Panc1 (cell line): ENCODE data around the gene CLVS2. TPM values are rescaled to one million over a fixed set of nuclear protein-coding genes. Genes with fewer than 3 reads are reported as not detected.

Experiments
- ATAC-seq: fragments of 200-7000 bp; cut with Tn5 transposase; 2 replicates; pipeline ENCODE4 v1.9.1; 2020; ENCODE audit warnings: mild to moderate bottlenecking, moderate library complexity
- BruUV-seq: library from RNA; stranded (reverse); fragments of 400-500 nt; replicated peaks from 2 replicates; lab custom pipeline; 2021; lab: Mats Ljungman, UMichigan
- CTCF ChIA-PET: fragments of 300-600 bp; sonication (Branson Sonifier 250); formaldehyde crosslinking; loops from one replicate; lab custom pipeline; 2022; ENCODE audit warnings: antibody characterized with exemption; lab: Charles Lee
- POLR2A ChIA-PET: fragments of 300-600 bp; sonication (Branson Sonifier 250); formaldehyde crosslinking; loops from one replicate; lab custom pipeline; 2022; ENCODE audit warnings: antibody characterized with exemption; lab: Charles Lee
- DNase-seq: peaks from one replicate; pipeline ENCODE4 v3.0.0-alpha.2; 2010; ENCODE audit warnings: low read depth, low spot score
- H3K27ac ChIP-seq: 2 replicates; pipeline ENCODE4 v1.5.1; 2011; ENCODE audit warnings: mild to moderate bottlenecking, low read length, inconsistent platforms
- H3K27me3 ChIP-seq: fragments of 200-500 bp; sonication (Bioruptor generic); 2 replicates; pipeline ENCODE4 v1.6.0; 2014; ENCODE audit warnings: low read length, inconsistent platforms; ENCODE audit not compliant: control insufficient read depth, insufficient read depth
- H3K36me3 ChIP-seq: fragments of 200-500 bp; sonication (Bioruptor generic); 2 replicates; pipeline ENCODE4 v1.5.1; 2014; ENCODE audit warnings: inconsistent platforms, mild to moderate bottlenecking, low read length, moderate library complexity; ENCODE audit not compliant: control insufficient read depth, insufficient read depth
- H3K4me1 ChIP-seq: 2 replicates; pipeline ENCODE4 v1.5.1; 2011; ENCODE audit warnings: inconsistent platforms, mild to moderate bottlenecking, low read length, moderate library complexity; ENCODE audit not compliant: control insufficient read depth, insufficient read depth
- H3K4me3 ChIP-seq, 2 experiments: 2 replicates each; pipeline ENCODE4 v1.5.1; 2011 to 2012; ENCODE audit warnings: low read depth in 2 of 2, low read length in 2 of 2, mild to moderate bottlenecking in 2 of 2, inconsistent platforms in 1 of 2, moderate library complexity in 1 of 2
- H3K9me3 ChIP-seq: fragments of 200-500 bp; sonication (Bioruptor generic); 2 replicates; pipeline ENCODE4 v1.5.1; 2014; ENCODE audit warnings: low read depth, mild to moderate bottlenecking, inconsistent platforms, low read length, moderate library complexity; ENCODE audit not compliant: control insufficient read depth, insufficient read depth
- CTCF ChIP-seq: fragments of 450-650 bp; IDR thresholded peaks from 2 replicates; pipeline ENCODE4 v1.5.1; 2017; ENCODE audit warnings: mild to moderate bottlenecking
- POLR2AphosphoS5 ChIP-seq: IDR thresholded peaks from 2 replicates; pipeline ENCODE4 v1.6.1; 2012; ENCODE audit warnings: mild to moderate bottlenecking, low read depth, low read length, moderate library complexity
- REST ChIP-seq, 2 experiments: IDR thresholded peaks; 2 replicates each; pipeline ENCODE4 v1.6.1; 2011 to 2012; ENCODE audit warnings: low read depth in 2 of 2, control low read depth in 1 of 2, low read length in 1 of 2, mild to moderate bottlenecking in 1 of 2, moderate library complexity in 1 of 2; ENCODE audit not compliant: insufficient read depth in 1 of 2
- SIN3A ChIP-seq: IDR thresholded peaks from 2 replicates; pipeline ENCODE4 v1.6.1; 2012; ENCODE audit warnings: low read depth, mild to moderate bottlenecking, low read length, moderate library complexity, borderline replicate concordance; ENCODE audit not compliant: insufficient read depth
- TCF7L2 ChIP-seq: IDR thresholded peaks from 2 replicates; pipeline ENCODE4 v1.6.1; 2011; ENCODE audit warnings: mild to moderate bottlenecking, low read depth, low read length, inconsistent platforms
- in situ Hi-C: cut with HindIII; loops from 2 replicates; pipeline ENCODE4 v1.10.0; 2016; ENCODE audit warnings: low sequenced_read_pairs, low pct_unique_long_range_greater_than_20kb
- intact Hi-C: fragments of 100-400 bp; cut with micrococcal nuclease; formaldehyde crosslinking; loops from one replicate; pipeline ENCODE4 v1.10.0; 2022; ENCODE audit not compliant: unreplicated experiment
- total RNA-seq: library from RNA; stranded (reverse); gene quantifications from one replicate; pipeline ENCODE4 v1.2.1, GENCODE V29; 2021; ENCODE audit not compliant: unreplicated experiment

CLVS2 gene
- total RNA-seq, 1 experiment from 2014 or later: 1.1 TPM

- ChIA-PET POLR2A (no interaction called here), CTCF (no interaction called here)
- in situ Hi-C loops (no loop called here), intact Hi-C loops (no loop called here)
- DNase-seq: no peak
- Histone ChIP-seq H3K36me3 (no peaks in the 10 kb centered on the region), H3K4me3 (no peak overlapping the region), H3K27me3 (no peaks in the 10 kb centered on the region), H3K9me3 (no peaks in the 10 kb centered on the region), H3K4me1 (no peaks in the 10 kb centered on the region), H3K27ac (no peak overlapping the region)
- no TSS peak for BruUV-seq
- TF ChIP-seq CTCF (no peak), TCF7L2 (no peak)
- no peak for ATAC-seq
Measured at GRCh38 chr6:123055256-123055655, 59.2 kb downstream of the CLVS2 start.

GRCh38 chr6:123062670-123063069 lies 66.6 kb downstream of the CLVS2 start:
- no TSS peak for BruUV-seq
- ChIA-PET POLR2A (no interaction called here), CTCF (no interaction called here)
- Histone ChIP-seq H3K27ac (no peak overlapping the region), H3K36me3 (no peaks in the 10 kb centered on the region), H3K27me3 (no peaks in the 10 kb centered on the region), H3K9me3 (no peaks in the 10 kb centered on the region), H3K4me1 (no peaks in the 10 kb centered on the region), H3K4me3 (no peak overlapping the region)
- in situ Hi-C loops: no loop called here
- intact Hi-C loops: no loop called here
- TF ChIP-seq POLR2AphosphoS5: no peak
- TF ChIP-seq REST (IDR thresholded peaks at IDR 0.05; ENCODE audit: insufficient read depth in 1 of 2, low read depth in 2 of 2, low read length in 1 of 2): no peak
- TF ChIP-seq SIN3A: no peak
- no peak for TF ChIP-seq CTCF
- TF ChIP-seq TCF7L2: no peak
- DNase-seq (no peak), ATAC-seq (no peak)

- Histone ChIP-seq H3K9me3 (no peaks in the 10 kb centered on the region), H3K27ac (no peak overlapping the region), H3K36me3 (no peaks in the 10 kb centered on the region), H3K4me3 (no peak overlapping the region), H3K27me3 (no peaks in the 10 kb centered on the region), H3K4me1 (no peaks in the 10 kb centered on the region)
- CTCF ChIA-PET: no interaction called here
- in situ Hi-C loops: no loop called here
- DNase-seq (no peak), ATAC-seq (no peak)
- POLR2A ChIA-PET: no interaction called here
- intact Hi-C loops: no loop called here
- no peak for TF ChIP-seq CTCF
- TF ChIP-seq REST (IDR thresholded peaks at IDR 0.05; ENCODE audit: insufficient read depth in 1 of 2, low read depth in 2 of 2, low read length in 1 of 2): no peak
- no peak for TF ChIP-seq SIN3A
- no peak for TF ChIP-seq TCF7L2
- no peak for TF ChIP-seq POLR2AphosphoS5
- no TSS peak for BruUV-seq
Measured at GRCh38 chr6:123064038-123064437, 68.0 kb downstream of the CLVS2 start.
